Measurements from ENCODE around the gene ROBO4.

Gene ROBO4

GRCh38 chr11:124893781-124894401, 3.8 kb downstream of the ROBO4 start:
- no peaks in the 10 kb centered on the region for H3K9me3 ChIP-seq (ENCODE audit: control insufficient read depth, insufficient read depth, low read length)
- no peaks in the 10 kb centered on the region for H3K36me3 ChIP-seq (ENCODE audit: control insufficient read depth, insufficient read depth, low read length)
- H3K4me3 ChIP-seq (ENCODE audit: low read depth, low read length): no peak overlapping the region
- H3K9ac ChIP-seq (ENCODE audit: low read depth, low read length): no peak overlapping the region
- peaks cover 4% of the 10 kb centered on the region for H3K4me1 ChIP-seq (ENCODE audit: control insufficient read depth, insufficient read depth, low read length)
- H3K27me3 ChIP-seq (ENCODE audit: control insufficient read depth, insufficient read depth, low read length): peaks cover 11% of the 10 kb centered on the region

GRCh38 chr11:124892750-124893454, 4.8 kb downstream of the ROBO4 start:
- Histone ChIP-seq H3K9ac (ENCODE audit: low read depth, low read length) (no peak overlapping the region), H3K27me3 (ENCODE audit: control insufficient read depth, insufficient read depth, low read length) (peaks cover 15% of the 10 kb centered on the region), H3K4me3 (ENCODE audit: low read depth, low read length) (no peak overlapping the region), H3K4me1 (ENCODE audit: control insufficient read depth, insufficient read depth, low read length) (peaks cover 4% of the 10 kb centered on the region), H3K9me3 (ENCODE audit: control insufficient read depth, insufficient read depth, low read length) (no peaks in the 10 kb centered on the region), H3K36me3 (ENCODE audit: control insufficient read depth, insufficient read depth, low read length) (no peaks in the 10 kb centered on the region)

GRCh38 chr11:124892146-124892545, 5.5 kb downstream of the ROBO4 start:
- peaks cover 4% of the 10 kb centered on the region for H3K4me1 ChIP-seq (ENCODE audit: control insufficient read depth, insufficient read depth, low read length)

GRCh38 chr11:124891373-124891861, 6.2 kb downstream of the ROBO4 start:
- Histone ChIP-seq H3K27me3 (ENCODE audit: control insufficient read depth, insufficient read depth, low read length) (peaks cover 15% of the 10 kb centered on the region), H3K4me3 (ENCODE audit: low read depth, low read length) (no peak overlapping the region), H3K9ac (ENCODE audit: low read depth, low read length) (no peak overlapping the region), H3K4me1 (ENCODE audit: control insufficient read depth, insufficient read depth, low read length) (peaks cover 4% of the 10 kb centered on the region), H3K36me3 (ENCODE audit: control insufficient read depth, insufficient read depth, low read length) (no peaks in the 10 kb centered on the region), H3K9me3 (ENCODE audit: control insufficient read depth, insufficient read depth, low read length) (no peaks in the 10 kb centered on the region)

More at GRCh38 chr11:124892146-124892545, 5.5 kb downstream of the ROBO4 start:
- no peak overlapping the region for H3K4me3 ChIP-seq (ENCODE audit: low read depth, low read length)
- no peak overlapping the region for H3K9ac ChIP-seq (ENCODE audit: low read depth, low read length)
- no peaks in the 10 kb centered on the region for H3K9me3 ChIP-seq (ENCODE audit: control insufficient read depth, insufficient read depth, low read length)
- H3K27me3 ChIP-seq (ENCODE audit: control insufficient read depth, insufficient read depth, low read length): peaks cover 15% of the 10 kb centered on the region
- H3K36me3 ChIP-seq (ENCODE audit: control insufficient read depth, insufficient read depth, low read length): no peaks in the 10 kb centered on the region

- H3K36me3 ChIP-seq (ENCODE audit: control insufficient read depth, insufficient read depth, low read length): no peaks in the 10 kb centered on the region
- no peak overlapping the region for H3K9ac ChIP-seq (ENCODE audit: low read depth, low read length)
Observed at GRCh38 chr11:124890683-124891372, 6.8 kb downstream of the ROBO4 start.

GRCh38 chr11:124890151-124890550, 7.5 kb downstream of the ROBO4 start:
- Histone ChIP-seq H3K27me3 (ENCODE audit: control insufficient read depth, insufficient read depth, low read length) (peaks cover 15% of the 10 kb centered on the region), H3K4me3 (ENCODE audit: low read depth, low read length) (no peak overlapping the region), H3K36me3 (ENCODE audit: control insufficient read depth, insufficient read depth, low read length) (no peaks in the 10 kb centered on the region), H3K9me3 (ENCODE audit: control insufficient read depth, insufficient read depth, low read length) (no peaks in the 10 kb centered on the region), H3K4me1 (ENCODE audit: control insufficient read depth, insufficient read depth, low read length) (peaks cover 4% of the 10 kb centered on the region), H3K9ac (ENCODE audit: low read depth, low read length) (no peak overlapping the region)

More at GRCh38 chr11:124890683-124891372, 6.8 kb downstream of the ROBO4 start:
- H3K4me3 ChIP-seq (ENCODE audit: low read depth, low read length): no peak overlapping the region
- H3K27me3 ChIP-seq (ENCODE audit: control insufficient read depth, insufficient read depth, low read length): peaks cover 15% of the 10 kb centered on the region
- no peaks in the 10 kb centered on the region for H3K9me3 ChIP-seq (ENCODE audit: control insufficient read depth, insufficient read depth, low read length)
- H3K4me1 ChIP-seq (ENCODE audit: control insufficient read depth, insufficient read depth, low read length): peaks cover 4% of the 10 kb centered on the region

- Histone ChIP-seq H3K4me1 (ENCODE audit: control insufficient read depth, insufficient read depth, low read length) (peaks cover 4% of the 10 kb centered on the region), H3K9ac (ENCODE audit: low read depth, low read length) (no peak overlapping the region), H3K36me3 (ENCODE audit: control insufficient read depth, insufficient read depth, low read length) (no peaks in the 10 kb centered on the region), H3K27me3 (ENCODE audit: control insufficient read depth, insufficient read depth, low read length) (peaks cover 15% of the 10 kb centered on the region), H3K9me3 (ENCODE audit: control insufficient read depth, insufficient read depth, low read length) (no peaks in the 10 kb centered on the region), H3K4me3 (ENCODE audit: low read depth, low read length) (no peak overlapping the region)
Observed at GRCh38 chr11:124889191-124890091, 8.2 kb downstream of the ROBO4 start.

DNA sequence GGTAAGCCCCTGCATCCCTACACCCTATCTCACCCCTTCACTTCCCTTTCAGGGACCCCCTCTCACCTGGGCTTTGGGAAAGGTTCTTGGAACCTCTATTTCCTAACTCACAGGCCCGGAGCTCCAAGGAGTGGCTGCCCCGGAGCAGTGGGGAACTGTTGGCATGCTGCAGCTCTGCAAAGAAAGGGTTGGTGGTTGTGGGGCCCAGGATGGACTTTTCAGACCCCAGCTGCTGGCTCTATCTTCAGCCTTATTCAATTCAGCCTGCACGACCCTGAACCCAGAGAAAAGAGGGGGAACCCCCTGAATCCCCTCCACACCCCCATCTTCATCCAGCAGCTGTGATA, 10.0 kb downstream of the ROBO4 start:
- H3K4me1 ChIP-seq (ENCODE audit: control insufficient read depth, insufficient read depth, low read length): peaks cover 4% of the 10 kb centered on the region
- H3K36me3 ChIP-seq (ENCODE audit: control insufficient read depth, insufficient read depth, low read length): no peaks in the 10 kb centered on the region

DNA sequence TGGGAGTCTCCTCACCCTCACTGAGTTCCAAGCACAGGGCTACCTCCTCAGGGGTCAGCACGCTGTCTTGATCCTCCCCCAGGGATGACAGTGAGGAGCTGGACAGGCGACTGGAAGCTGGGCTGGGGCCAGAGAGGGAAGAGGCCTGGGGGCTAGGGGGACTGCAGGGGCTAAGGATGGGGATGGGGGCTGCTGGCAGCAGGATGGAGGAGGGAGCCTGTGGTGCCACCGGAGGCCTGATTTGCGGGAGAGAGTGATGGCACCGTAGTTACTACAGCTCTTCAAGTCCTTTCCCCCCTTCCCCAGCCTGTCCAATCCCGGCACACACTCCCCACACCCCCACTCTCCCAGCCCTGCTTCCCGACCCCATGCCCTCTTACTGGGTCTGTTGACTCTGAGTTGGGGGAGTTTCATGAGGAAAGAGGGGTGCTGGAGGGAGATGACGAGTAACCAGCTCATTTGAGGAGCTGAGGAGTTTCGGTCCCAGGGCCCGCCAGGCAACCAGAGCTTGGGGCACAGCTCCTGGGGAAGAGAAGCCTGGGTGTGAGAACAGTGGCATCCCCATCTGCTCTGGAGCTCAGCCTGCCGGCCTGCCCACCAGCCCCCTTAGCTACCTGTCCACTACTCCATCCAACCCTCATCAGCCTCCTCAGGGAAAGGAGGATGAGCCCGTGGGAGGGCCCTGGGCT, 10.5 kb downstream of the ROBO4 start:
- no peaks in the 10 kb centered on the region for H3K9me3 ChIP-seq (ENCODE audit: control insufficient read depth, insufficient read depth, low read length)
- H3K27me3 ChIP-seq (ENCODE audit: control insufficient read depth, insufficient read depth, low read length): peaks cover 12% of the 10 kb centered on the region
- H3K36me3 ChIP-seq (ENCODE audit: control insufficient read depth, insufficient read depth, low read length): no peaks in the 10 kb centered on the region
- no peak overlapping the region for H3K9ac ChIP-seq (ENCODE audit: low read depth, low read length)
- H3K4me3 ChIP-seq (ENCODE audit: low read depth, low read length): no peak overlapping the region
- peaks cover 4% of the 10 kb centered on the region for H3K4me1 ChIP-seq (ENCODE audit: control insufficient read depth, insufficient read depth, low read length)

More for the DNA sequence above, 10.0 kb downstream of the ROBO4 start:
- H3K4me3 ChIP-seq (ENCODE audit: low read depth, low read length): no peak overlapping the region
- H3K27me3 ChIP-seq (ENCODE audit: control insufficient read depth, insufficient read depth, low read length): peaks cover 15% of the 10 kb centered on the region
- H3K9me3 ChIP-seq (ENCODE audit: control insufficient read depth, insufficient read depth, low read length): no peaks in the 10 kb centered on the region
- H3K9ac ChIP-seq (ENCODE audit: low read depth, low read length): no peak overlapping the region

- Histone ChIP-seq H3K36me3 (ENCODE audit: control insufficient read depth, insufficient read depth, low read length) (no peaks in the 10 kb centered on the region), H3K4me1 (ENCODE audit: control insufficient read depth, insufficient read depth, low read length) (peaks cover under 1% of the 10 kb centered on the region), H3K4me3 (ENCODE audit: low read depth, low read length) (no peak overlapping the region), H3K27me3 (ENCODE audit: control insufficient read depth, insufficient read depth, low read length) (peaks cover 12% of the 10 kb centered on the region), H3K9me3 (ENCODE audit: control insufficient read depth, insufficient read depth, low read length) (no peaks in the 10 kb centered on the region), H3K9ac (ENCODE audit: low read depth, low read length) (no peak overlapping the region)
Observed at GRCh38 chr11:124886476-124886875, 11.2 kb downstream of the ROBO4 start.

Data from iPS-15b (cell line).